NB4 (cell line): ENCODE data around the gene DENND1B.

ENCODE experiments used
- CTCF ChIP-seq: IDR thresholded peaks from one replicate; pipeline ENCODE4 v1.5.1; 2012; ENCODE audit warnings: low read depth, low read length
- MAX ChIP-seq: IDR thresholded peaks from 2 replicates; pipeline ENCODE4 v1.6.1; 2011; ENCODE audit warnings: low read depth, low read length
- MYC ChIP-seq: IDR thresholded peaks from 2 replicates; pipeline ENCODE4 v1.6.1; 2011; ENCODE audit warnings: low read depth, low read length
- POLR2A ChIP-seq: IDR thresholded peaks from 2 replicates; pipeline ENCODE4 v1.6.1; 2011; ENCODE audit warnings: mild to moderate bottlenecking; ENCODE audit not compliant: insufficient read length; ENCODE audit errors: extremely low read depth

- no peak for TF ChIP-seq CTCF
- TF ChIP-seq POLR2A = no peak
- no peak for TF ChIP-seq MAX
- TF ChIP-seq MYC = no peak
Observed at GRCh38 chr1:197688233-197688632, 87.0 kb downstream of the DENND1B start.
